ENCODE measurements around the gene ITPKB. TPM values are rescaled to one million over a fixed set of nuclear protein-coding genes. Genes with fewer than 3 reads are reported as not detected.

Gene ITPKB
- total RNA-seq, 1 donor: 7.5 TPM

- DNase-seq (ENCODE audit: low read depth): no peak
- no peak overlapping the region for H3K4me3 ChIP-seq (ENCODE audit: low read depth, low read length)
- no peak for TF ChIP-seq CTCF (IDR thresholded peaks at IDR 0.05; ENCODE audit: insufficient read depth, low read length)
Observed at GRCh38 chr1:226736001-226736907, 2.8 kb downstream of the ITPKB start.

- no peak overlapping the region for H3K4me3 ChIP-seq (ENCODE audit: low read depth, low read length)
- TF ChIP-seq CTCF (IDR thresholded peaks at IDR 0.05; ENCODE audit: insufficient read depth, low read length): no peak
Observed at GRCh38 chr1:226735576-226735975, 3.5 kb downstream of the ITPKB start.

GRCh38 chr1:226734611-226735153 is 4.4 kb downstream of the ITPKB start:
- no peak for TF ChIP-seq CTCF (IDR thresholded peaks at IDR 0.05; ENCODE audit: insufficient read depth, low read length)
- no peak overlapping the region for H3K4me3 ChIP-seq (ENCODE audit: low read depth, low read length)
- no peak for DNase-seq (ENCODE audit: low read depth)

More at GRCh38 chr1:226735576-226735975, 3.5 kb downstream of the ITPKB start:
- DNase-seq (ENCODE audit: low read depth): no peak

GRCh38 chr1:226733876-226734275 is 5.2 kb downstream of the ITPKB start:
- H3K4me3 ChIP-seq (ENCODE audit: low read depth, low read length): no peak overlapping the region
- DNase-seq (ENCODE audit: low read depth): no peak
- no peak for TF ChIP-seq CTCF (IDR thresholded peaks at IDR 0.05; ENCODE audit: insufficient read depth, low read length)

GRCh38 chr1:226733304-226733703 is 5.8 kb downstream of the ITPKB start:
- H3K4me3 ChIP-seq (ENCODE audit: low read depth, low read length): no peak overlapping the region
- no peak for TF ChIP-seq CTCF (IDR thresholded peaks at IDR 0.05; ENCODE audit: insufficient read depth, low read length)
- no peak for DNase-seq (ENCODE audit: low read depth)

- no peak for DNase-seq (ENCODE audit: low read depth)
- TF ChIP-seq CTCF (IDR thresholded peaks at IDR 0.05; ENCODE audit: insufficient read depth, low read length): no peak
- H3K4me3 ChIP-seq (ENCODE audit: low read depth, low read length): no peak overlapping the region
Observed at GRCh38 chr1:226732856-226733291, 6.2 kb downstream of the ITPKB start.

All from fibroblast of the aortic adventitia (primary cell).